Prostate gland (tissue), 2 donors: Measurements from ENCODE around the gene FER.

Experiments used
- POLR2AphosphoS5 ChIP-seq: sonication (generic); formaldehyde crosslinking; IDR thresholded peaks from one replicate; pipeline ENCODE4 v1.6.1; 2017; ENCODE audit warnings: antibody characterized with exemption
- TF ChIP-seq, protein P1 (sequence below), 4 experiments: fragments of 200-600 bp in 2 of 4; fragments of 450-650 bp in 2 of 4; sonication (generic) in 2 of 4; IDR thresholded peaks; 1 replicate in 3 of 4; 2 replicates in 1 of 4; pipeline ENCODE4 v1.5.1; 2016 to 2019; ENCODE audit warnings: antibody characterized with exemption in 4 of 4, mild to moderate bottlenecking in 2 of 4, moderate library complexity in 2 of 4

DNA sequence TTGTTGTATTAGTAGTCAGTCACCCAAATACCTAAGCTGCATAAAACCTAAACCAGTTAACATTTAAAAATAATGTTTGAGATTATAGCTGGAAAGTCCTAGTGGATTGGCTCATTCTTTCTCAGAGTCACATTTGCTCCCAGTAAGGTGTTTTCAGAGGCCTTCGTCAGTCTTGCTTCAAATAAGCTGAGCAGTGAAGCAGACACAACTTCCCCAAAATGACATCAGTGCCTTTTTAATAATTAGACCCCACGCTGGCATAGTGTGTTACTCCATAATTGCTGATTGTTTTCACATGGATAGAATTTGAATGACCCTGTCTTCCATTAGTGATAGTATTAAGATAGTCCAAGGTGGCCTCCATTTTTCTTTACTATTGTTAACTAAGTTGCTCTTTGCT is 416.3 kb downstream of the FER start:
- TF ChIP-seq, protein P1, sequence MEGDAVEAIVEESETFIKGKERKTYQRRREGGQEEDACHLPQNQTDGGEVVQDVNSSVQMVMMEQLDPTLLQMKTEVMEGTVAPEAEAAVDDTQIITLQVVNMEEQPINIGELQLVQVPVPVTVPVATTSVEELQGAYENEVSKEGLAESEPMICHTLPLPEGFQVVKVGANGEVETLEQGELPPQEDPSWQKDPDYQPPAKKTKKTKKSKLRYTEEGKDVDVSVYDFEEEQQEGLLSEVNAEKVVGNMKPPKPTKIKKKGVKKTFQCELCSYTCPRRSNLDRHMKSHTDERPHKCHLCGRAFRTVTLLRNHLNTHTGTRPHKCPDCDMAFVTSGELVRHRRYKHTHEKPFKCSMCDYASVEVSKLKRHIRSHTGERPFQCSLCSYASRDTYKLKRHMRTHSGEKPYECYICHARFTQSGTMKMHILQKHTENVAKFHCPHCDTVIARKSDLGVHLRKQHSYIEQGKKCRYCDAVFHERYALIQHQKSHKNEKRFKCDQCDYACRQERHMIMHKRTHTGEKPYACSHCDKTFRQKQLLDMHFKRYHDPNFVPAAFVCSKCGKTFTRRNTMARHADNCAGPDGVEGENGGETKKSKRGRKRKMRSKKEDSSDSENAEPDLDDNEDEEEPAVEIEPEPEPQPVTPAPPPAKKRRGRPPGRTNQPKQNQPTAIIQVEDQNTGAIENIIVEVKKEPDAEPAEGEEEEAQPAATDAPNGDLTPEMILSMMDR (IDR thresholded peaks at IDR 0.05) = no peak
- TF ChIP-seq POLR2AphosphoS5 = no peak
